ENCODE results near the gene DLG1. TPM values are rescaled to one million over a fixed set of nuclear protein-coding genes. Genes with fewer than 3 reads are reported as not detected.

DLG1 gene
- 168 and 171 TPM in 2 replicates for total RNA-seq
- long read RNA-seq, partial matches to known transcripts: 26 of 45 reads
- long read RNA-seq, other reads (novel, unspliced or antisense): 18 of 45 reads

- H3K9me3 Mint-ChIP-seq (ENCODE audit: unreplicated experiment): no peaks in the 10 kb centered on the region
- peak within 1 kb of the TSS; percentile 86 for H3K4me3 Mint-ChIP-seq (ENCODE audit: unreplicated experiment)
- H3K27ac Mint-ChIP-seq (ENCODE audit: unreplicated experiment): peak within 1 kb of the TSS; percentile 89
- peaks cover 12% of the 10 kb centered on the region for H3K36me3 Mint-ChIP-seq (ENCODE audit: unreplicated experiment)
- peaks cover 52% of the 10 kb centered on the region for H3K4me1 Mint-ChIP-seq (ENCODE audit: unreplicated experiment)
- peak; percentile 92 for DNase-seq (ENCODE audit: extremely low spot score, unreplicated experiment)
- no peaks in the 10 kb centered on the region for H3K27me3 Mint-ChIP-seq (ENCODE audit: unreplicated experiment)
- TF ChIP-seq, protein P1, sequence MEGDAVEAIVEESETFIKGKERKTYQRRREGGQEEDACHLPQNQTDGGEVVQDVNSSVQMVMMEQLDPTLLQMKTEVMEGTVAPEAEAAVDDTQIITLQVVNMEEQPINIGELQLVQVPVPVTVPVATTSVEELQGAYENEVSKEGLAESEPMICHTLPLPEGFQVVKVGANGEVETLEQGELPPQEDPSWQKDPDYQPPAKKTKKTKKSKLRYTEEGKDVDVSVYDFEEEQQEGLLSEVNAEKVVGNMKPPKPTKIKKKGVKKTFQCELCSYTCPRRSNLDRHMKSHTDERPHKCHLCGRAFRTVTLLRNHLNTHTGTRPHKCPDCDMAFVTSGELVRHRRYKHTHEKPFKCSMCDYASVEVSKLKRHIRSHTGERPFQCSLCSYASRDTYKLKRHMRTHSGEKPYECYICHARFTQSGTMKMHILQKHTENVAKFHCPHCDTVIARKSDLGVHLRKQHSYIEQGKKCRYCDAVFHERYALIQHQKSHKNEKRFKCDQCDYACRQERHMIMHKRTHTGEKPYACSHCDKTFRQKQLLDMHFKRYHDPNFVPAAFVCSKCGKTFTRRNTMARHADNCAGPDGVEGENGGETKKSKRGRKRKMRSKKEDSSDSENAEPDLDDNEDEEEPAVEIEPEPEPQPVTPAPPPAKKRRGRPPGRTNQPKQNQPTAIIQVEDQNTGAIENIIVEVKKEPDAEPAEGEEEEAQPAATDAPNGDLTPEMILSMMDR (IDR thresholded peaks at IDR 0.05): no peak
These were observed at the start of gene DLG1 for GRCh38 chr3:197298341-197298944. TSS of gene DLG1 (minus strand) at chr3:197298612. CDS start at chr3:197297204, 1,408 bp downstream.

DNA sequence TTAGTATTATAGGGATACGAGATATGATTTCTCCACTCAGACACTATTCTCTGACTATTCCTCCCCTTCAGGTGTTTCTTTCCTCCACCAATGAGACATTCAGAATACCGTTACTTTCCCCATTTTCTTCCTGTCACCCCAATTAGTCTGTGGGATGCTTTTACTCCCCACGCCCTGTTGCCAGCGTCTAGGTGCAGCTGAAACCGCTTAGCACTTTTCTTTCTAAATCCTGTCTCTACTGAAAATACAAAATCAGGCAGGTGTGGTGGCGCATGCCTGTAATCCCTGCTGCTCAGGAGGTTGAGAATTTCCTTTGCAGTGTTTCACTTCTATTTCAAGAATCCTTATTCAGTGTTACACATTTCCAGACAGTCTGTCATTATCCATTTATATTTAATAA is 49.6 kb upstream of the DLG1 start:
- no peak for DNase-seq (ENCODE audit: extremely low spot score, unreplicated experiment)
- no peak overlapping the region for H3K4me3 Mint-ChIP-seq (ENCODE audit: unreplicated experiment)
- H3K27ac Mint-ChIP-seq (ENCODE audit: unreplicated experiment): no peak overlapping the region
- no peaks in the 10 kb centered on the region for H3K36me3 Mint-ChIP-seq (ENCODE audit: unreplicated experiment)
- no peaks in the 10 kb centered on the region for H3K9me3 Mint-ChIP-seq (ENCODE audit: unreplicated experiment)
- peaks cover 8% of the 10 kb centered on the region for H3K4me1 Mint-ChIP-seq (ENCODE audit: unreplicated experiment)
- TF ChIP-seq, protein P1 (IDR thresholded peaks at IDR 0.05): no peak
- no peaks in the 10 kb centered on the region for H3K27me3 Mint-ChIP-seq (ENCODE audit: unreplicated experiment)

DNA sequence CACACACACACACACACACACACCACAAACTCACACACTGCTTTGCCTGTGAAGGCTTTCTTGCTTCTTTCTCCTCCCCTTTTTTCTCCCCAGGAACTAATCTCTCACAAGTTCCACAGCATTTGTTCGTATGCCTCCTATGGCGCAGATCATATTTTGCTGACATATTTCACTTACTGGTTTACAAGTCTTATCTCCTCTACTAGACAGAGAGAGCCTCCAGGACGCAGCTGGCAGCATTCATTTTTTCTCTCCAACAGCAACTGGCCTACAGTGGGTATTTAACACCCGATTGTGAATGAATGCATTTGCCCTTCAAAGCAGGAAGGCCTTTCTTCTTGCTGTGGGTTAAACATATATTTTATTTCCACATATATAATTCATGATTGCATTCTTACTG is 47.0 kb upstream of the DLG1 start:
- Mint-ChIP-seq H3K4me1 (ENCODE audit: unreplicated experiment) (peaks cover 13% of the 10 kb centered on the region), H3K27me3 (ENCODE audit: unreplicated experiment) (no peaks in the 10 kb centered on the region), H3K4me3 (ENCODE audit: unreplicated experiment) (no peak overlapping the region), H3K9me3 (ENCODE audit: unreplicated experiment) (no peaks in the 10 kb centered on the region), H3K36me3 (ENCODE audit: unreplicated experiment) (no peaks in the 10 kb centered on the region), H3K27ac (ENCODE audit: unreplicated experiment) (no peak overlapping the region)
- DNase-seq (ENCODE audit: extremely low spot score, unreplicated experiment): no peak
- TF ChIP-seq, protein P1 (IDR thresholded peaks at IDR 0.05): no peak

DNA sequence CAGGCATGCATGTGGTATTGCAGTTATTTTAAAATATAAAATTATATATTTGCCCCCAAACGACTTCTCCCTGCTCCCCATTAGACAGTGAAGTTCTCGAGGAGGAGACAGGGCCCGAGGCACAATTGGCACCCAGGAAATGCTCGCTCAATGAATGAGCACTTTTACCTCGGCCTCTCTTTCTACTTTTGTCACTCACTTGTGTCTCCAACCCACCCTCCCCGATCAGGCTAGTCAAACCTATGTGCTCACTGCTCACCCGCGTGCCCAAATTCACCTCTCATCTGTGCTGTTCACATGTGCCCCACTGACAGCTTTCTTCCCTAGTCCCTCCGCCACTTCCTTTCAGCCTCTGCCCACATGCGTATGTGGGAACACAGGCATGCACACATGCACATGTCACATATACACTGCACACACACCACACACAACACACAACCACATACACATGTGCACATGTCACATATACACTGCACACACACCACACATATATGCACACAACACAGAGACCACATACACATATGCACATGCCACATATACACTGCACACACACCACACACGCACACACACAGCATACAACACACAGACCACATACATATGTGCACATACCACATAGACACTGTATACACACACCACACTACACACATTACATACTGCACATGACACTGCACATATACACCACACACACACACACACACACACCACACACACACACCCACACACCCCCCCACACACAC is 46.3 kb upstream of the DLG1 start:
- H3K9me3 Mint-ChIP-seq (ENCODE audit: unreplicated experiment): no peaks in the 10 kb centered on the region
- no peaks in the 10 kb centered on the region for H3K27me3 Mint-ChIP-seq (ENCODE audit: unreplicated experiment)
- H3K4me1 Mint-ChIP-seq (ENCODE audit: unreplicated experiment): peaks cover 19% of the 10 kb centered on the region
- no peaks in the 10 kb centered on the region for H3K36me3 Mint-ChIP-seq (ENCODE audit: unreplicated experiment)
- DNase-seq (ENCODE audit: extremely low spot score, unreplicated experiment): no peak
- TF ChIP-seq, protein P1 (IDR thresholded peaks at IDR 0.05): no peak
- H3K4me3 Mint-ChIP-seq (ENCODE audit: unreplicated experiment): no peak overlapping the region
- no peak overlapping the region for H3K27ac Mint-ChIP-seq (ENCODE audit: unreplicated experiment)

GRCh38 chr3:197343656-197344408 is 45.4 kb upstream of the DLG1 start:
- H3K9me3 Mint-ChIP-seq (ENCODE audit: unreplicated experiment): no peaks in the 10 kb centered on the region
- no peak overlapping the region for H3K27ac Mint-ChIP-seq (ENCODE audit: unreplicated experiment)
- no peak for DNase-seq (ENCODE audit: extremely low spot score, unreplicated experiment)
- TF ChIP-seq, protein P1 (IDR thresholded peaks at IDR 0.05): no peak
- H3K27me3 Mint-ChIP-seq (ENCODE audit: unreplicated experiment): no peaks in the 10 kb centered on the region
- H3K36me3 Mint-ChIP-seq (ENCODE audit: unreplicated experiment): no peaks in the 10 kb centered on the region
- no peak overlapping the region for H3K4me3 Mint-ChIP-seq (ENCODE audit: unreplicated experiment)
- H3K4me1 Mint-ChIP-seq (ENCODE audit: unreplicated experiment): peaks cover 18% of the 10 kb centered on the region
